NCI-H345 (cell line): ENCODE measurements around the gene COL15A1.

Source experiments
- DNase-seq: peaks from one replicate; lab custom pipeline; 2025; lab: John Stamatoyannopoulos, UW

Gene COL15A1

GRCh38 chr9:99056886-99057664, 113.4 kb downstream of the COL15A1 start:
- no peak for DNase-seq

GRCh38 chr9:99057665-99058625, 114.2 kb downstream of the COL15A1 start:
- no peak for DNase-seq

GRCh38 chr9:99058964-99059921, 115.5 kb downstream of the COL15A1 start:
- DNase-seq: no peak

- no peak for DNase-seq
These were observed 116.9 kb downstream of the COL15A1 start for GRCh38 chr9:99060621-99061020.

GRCh38 chr9:99062549-99062948, 118.8 kb downstream of the COL15A1 start:
- no peak for DNase-seq

- DNase-seq: no peak
These were observed 119.8 kb downstream of the COL15A1 start for GRCh38 chr9:99063522-99063921.

- DNase-seq: no peak
These were observed 122.9 kb downstream of the COL15A1 start for GRCh38 chr9:99066571-99066970.

- no peak for DNase-seq
These were observed 125.4 kb downstream of the COL15A1 start for GRCh38 chr9:99069075-99069474.

GRCh38 chr9:99069546-99069945, 125.8 kb downstream of the COL15A1 start:
- DNase-seq: no peak

- DNase-seq: no peak
These were observed 127.0 kb downstream of the COL15A1 start for GRCh38 chr9:99070681-99071080.

- no peak for DNase-seq
These were observed 127.8 kb downstream of the COL15A1 start for GRCh38 chr9:99071313-99072039.

- DNase-seq: no peak
These were observed 128.3 kb downstream of the COL15A1 start for GRCh38 chr9:99072040-99072394.

- no peak for DNase-seq
These were observed 129.6 kb downstream of the COL15A1 start for GRCh38 chr9:99073347-99073746.

- no peak for DNase-seq
These were observed 130.5 kb downstream of the COL15A1 start for GRCh38 chr9:99073985-99074901.

GRCh38 chr9:99074902-99075245, 131.2 kb downstream of the COL15A1 start:
- DNase-seq: no peak

GRCh38 chr9:99075246-99075912, 131.7 kb downstream of the COL15A1 start:
- DNase-seq: no peak

GRCh38 chr9:99076030-99076429, 132.3 kb downstream of the COL15A1 start:
- no peak for DNase-seq

GRCh38 chr9:99076483-99077171, 132.9 kb downstream of the COL15A1 start:
- no peak for DNase-seq

GRCh38 chr9:99078717-99079116, 135.0 kb downstream of the COL15A1 start:
- DNase-seq: no peak
